GM18505 (cell line): ENCODE results near the gene CTNNA2.

Experiments
- ATAC-seq: cut with Tn5 transposase; IDR thresholded peaks from one replicate; pipeline ENCODE4 v1.9.1; 2021; ENCODE audit not compliant: unreplicated experiment
- POLR2A ChIP-seq: IDR thresholded peaks from 4 replicates; pipeline ENCODE4 v1.6.1; 2011; ENCODE audit warnings: borderline replicate concordance; ENCODE audit not compliant: insufficient read depth, insufficient read length; ENCODE audit errors: extremely low read depth

CTNNA2 gene

DNA sequence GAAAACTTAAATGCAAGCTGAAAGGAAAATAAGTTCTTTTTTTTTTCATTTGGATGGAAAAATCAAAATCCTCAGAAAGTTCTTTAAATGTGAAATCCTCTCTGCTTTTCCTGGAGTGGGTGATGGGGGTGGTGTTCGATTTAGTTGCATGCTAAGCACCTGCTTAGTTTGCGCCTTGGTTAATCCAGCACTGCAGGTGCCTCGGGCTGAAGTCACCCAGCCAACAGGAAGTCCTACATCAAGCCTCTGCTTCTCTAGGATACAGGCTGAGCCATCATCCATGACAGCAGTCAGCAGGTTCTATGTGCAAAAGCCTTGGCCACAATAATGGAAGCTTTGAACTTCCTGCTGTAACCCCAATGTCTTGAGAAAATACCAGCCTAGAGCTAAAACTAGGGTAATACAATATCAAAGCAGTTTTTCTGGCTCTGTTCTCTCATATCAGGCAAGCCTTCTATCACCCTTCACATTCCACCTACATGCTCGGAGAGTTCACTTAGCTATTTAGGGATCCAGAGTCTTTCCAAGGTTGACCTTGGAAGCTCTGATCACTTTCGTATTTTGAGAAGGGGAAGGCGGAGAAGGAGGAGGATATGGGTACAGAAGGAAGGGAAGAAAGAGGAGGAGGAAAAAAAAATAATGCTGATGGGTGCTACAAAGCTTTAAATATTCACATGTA, 907.8 kb downstream of the CTNNA2 start:
- TF ChIP-seq POLR2A = no peak
- no peak for ATAC-seq

DNA sequence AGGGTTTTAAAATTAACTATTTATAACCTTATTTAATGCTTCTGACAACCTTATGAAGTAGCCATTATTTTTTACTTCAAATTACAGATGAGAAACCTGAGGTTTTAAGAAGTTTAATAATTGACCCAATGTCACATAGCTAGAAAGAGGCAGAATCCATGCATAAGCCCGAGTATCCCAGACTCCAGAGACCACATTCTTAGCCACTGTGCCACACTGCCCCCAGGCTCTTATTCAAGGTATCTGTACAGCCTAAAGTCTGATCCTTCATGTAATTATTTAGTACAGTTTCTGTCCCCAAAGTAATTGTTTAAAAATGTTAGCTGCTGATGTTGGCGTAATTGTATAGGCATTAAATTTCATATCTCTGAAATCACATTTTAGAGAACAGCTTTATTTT, 916.4 kb downstream of the CTNNA2 start:
- TF ChIP-seq POLR2A = no peak
- no peak for ATAC-seq

- TF ChIP-seq POLR2A = no peak
- ATAC-seq = no peak
Measured at GRCh38 chr2:80437959-80438358, 925.1 kb downstream of the CTNNA2 start.

DNA sequence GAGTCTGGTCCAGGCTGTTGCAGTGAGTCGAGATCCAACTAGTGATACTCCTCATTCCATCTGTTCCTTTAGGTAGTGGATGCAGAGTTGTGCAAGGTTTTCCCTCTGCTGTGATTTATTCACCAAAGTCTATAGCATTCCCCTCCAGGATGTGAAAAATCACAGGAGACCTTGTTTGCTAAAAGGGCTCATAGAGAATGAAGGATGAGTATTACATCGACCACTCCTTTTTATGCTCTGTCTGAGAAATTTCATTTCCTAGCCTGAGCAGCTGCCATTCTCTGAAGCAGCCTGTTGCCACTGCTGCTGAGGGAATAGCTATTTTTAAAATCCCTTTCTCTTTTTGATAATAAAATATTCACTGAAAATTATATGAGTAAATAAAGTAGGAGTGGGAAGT, 925.8 kb downstream of the CTNNA2 start:
- no peak for ATAC-seq
- no peak for TF ChIP-seq POLR2A

DNA sequence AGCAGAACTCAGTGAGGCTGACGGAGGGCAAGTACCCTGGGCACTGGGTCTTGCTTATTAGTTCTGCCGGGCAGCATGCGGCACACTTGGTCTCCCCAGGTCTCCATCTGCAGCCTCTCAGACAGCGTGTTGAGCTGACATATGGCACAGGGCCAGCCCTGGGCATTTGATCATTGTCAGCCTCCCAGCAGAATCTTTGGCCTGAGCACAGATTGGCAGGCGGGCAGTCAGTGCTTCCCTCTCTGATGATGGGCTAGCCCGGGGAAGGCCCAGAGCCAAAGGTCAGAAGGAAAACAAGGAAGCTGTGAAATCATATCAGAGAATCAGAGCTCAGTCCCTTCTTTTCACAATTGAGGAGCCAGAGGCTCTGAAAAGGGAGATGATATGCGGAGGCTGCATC, 941.8 kb downstream of the CTNNA2 start:
- no peak for TF ChIP-seq POLR2A
- no peak for ATAC-seq

GRCh38 chr2:80459028-80459427, 946.2 kb downstream of the CTNNA2 start:
- ATAC-seq = no peak
- no peak for TF ChIP-seq POLR2A

- no peak for ATAC-seq
- TF ChIP-seq POLR2A = no peak
Measured at GRCh38 chr2:80461505-80462197, 948.8 kb downstream of the CTNNA2 start.

DNA sequence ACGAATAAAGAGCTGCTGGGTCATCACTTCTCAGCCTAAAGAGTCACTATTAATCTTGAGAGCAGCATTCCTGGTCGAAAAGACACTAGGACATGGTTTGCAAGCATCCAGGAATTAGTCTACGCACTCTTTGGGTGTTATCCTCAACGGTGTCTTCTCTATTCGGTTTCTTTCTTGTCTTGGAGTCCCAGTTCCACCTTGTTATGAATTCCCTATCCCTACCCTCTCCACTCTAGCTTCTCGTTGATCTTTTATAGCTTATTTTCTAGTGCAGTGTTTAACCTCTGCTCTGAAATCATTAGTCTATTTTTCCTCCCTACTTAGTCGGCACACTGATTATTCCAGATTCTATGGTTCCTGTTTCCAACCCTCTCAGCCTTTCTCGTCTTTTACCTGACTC, 949.8 kb downstream of the CTNNA2 start:
- TF ChIP-seq POLR2A = no peak
- no peak for ATAC-seq

DNA sequence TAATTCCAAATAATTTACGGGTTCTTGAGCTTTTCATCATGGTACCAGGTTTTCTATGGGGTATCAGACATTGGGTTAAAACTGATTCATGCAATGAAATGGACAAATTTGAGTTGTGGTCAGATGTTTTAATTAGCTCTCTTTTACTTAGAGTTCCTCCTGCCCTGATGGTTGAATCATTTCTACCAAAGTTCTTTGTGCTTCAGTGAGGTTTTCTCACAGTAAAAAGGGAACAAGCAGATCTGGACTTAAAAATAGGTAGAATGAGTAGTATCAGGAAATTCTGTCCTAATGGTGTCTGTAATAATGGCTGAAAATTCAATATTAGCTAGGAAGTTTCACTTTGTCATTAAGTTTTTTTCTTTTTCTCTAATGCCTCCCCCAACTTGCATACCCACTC, 951.4 kb downstream of the CTNNA2 start:
- no peak for ATAC-seq
- TF ChIP-seq POLR2A = no peak

DNA sequence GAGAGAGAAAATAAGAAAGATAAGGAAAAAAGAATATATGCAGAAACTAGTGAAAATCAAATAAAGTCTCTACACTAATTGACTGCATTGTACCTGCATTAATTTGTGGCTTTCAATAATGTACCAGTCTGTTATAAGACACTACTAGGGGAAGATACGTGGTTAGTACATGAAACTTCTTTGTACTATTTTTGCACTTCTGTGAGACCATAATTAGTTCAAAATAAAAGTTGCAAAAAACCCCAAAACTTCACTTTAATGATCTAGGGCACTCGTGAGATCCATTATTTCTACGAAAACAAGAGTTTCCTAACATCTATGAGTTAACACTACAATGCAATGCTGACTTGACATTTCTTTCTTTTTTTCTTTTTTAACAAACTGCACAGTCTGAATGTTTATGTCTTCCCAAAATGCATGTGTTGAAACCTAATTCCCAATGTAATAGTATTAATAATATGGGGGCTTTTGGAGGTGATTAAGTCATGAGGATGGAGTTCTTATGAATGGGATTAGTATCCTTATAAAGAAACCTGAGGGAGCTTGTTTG, 954.5 kb downstream of the CTNNA2 start:
- ATAC-seq = no peak

GRCh38 chr2:80469428-80469827, 956.6 kb downstream of the CTNNA2 start:
- ATAC-seq = no peak
- TF ChIP-seq POLR2A = no peak

More for the DNA sequence above, 954.5 kb downstream of the CTNNA2 start:
- no peak for TF ChIP-seq POLR2A

DNA sequence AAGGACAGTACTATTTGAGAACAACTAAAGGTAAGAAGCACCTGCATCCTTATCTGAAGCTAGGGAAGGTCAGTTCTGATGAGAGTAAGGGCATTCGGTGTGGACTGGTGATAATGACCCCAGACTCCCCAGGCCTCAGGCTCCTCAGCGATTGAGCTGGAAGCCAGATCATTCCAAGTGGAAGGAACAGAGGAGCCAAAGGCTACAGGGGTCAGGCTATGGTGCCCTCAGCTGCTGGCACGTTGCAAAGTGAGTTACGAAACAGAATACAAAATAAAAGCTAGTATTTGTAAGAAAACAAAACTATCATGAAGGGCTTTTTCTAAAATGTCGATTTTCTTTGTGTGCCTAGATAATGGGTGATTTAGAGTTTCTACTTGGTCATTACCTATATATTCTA, 960.2 kb downstream of the CTNNA2 start:
- ATAC-seq = no peak
- no peak for TF ChIP-seq POLR2A

DNA sequence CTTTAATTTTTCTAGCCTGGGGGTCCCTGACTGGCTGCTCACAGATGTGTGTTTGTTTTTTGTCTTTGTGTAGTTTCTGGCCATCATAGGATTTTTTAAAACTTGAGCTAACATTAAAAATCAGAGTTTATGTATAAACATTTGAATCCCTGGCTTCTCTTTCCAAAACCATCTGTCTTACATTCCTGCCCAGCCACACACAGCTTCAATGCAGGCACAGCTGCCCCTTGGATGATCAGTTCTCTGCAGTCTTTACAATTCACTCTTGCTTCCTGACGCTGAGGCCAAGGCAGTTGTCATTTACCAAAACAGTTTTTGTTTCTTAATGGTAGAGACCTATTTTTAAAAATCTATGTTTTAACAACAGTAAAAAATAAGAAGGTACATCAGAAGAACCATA, 960.9 kb downstream of the CTNNA2 start:
- ATAC-seq = no peak
- TF ChIP-seq POLR2A = no peak

DNA sequence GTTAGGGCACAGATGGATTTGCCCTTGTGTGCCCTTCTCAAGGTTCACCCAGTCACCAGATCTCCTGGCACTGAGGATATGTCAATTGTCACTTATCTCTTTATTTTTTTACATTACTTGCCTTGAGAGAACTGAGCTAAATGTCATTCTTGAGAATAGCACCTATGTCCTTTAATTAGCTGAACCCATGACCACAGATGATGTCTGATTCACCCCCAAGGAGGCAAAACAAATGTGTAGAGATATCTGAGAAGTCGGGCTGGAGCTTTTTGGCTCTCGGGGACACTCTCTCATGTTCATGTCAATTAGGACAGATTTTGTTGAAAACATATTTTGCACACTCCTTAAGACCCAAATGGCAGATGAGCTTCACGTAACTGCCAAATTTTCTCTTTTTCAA, 963.1 kb downstream of the CTNNA2 start:
- ATAC-seq = no peak
- no peak for TF ChIP-seq POLR2A
